SH-SY5Y (cell line): Measurements from ENCODE around the gene ZNF559.

ENCODE experiments used
- GATA2 ChIP-seq: IDR thresholded peaks from 2 replicates; pipeline ENCODE4 v1.6.1; 2011; ENCODE audit warnings: mild to moderate bottlenecking, low read depth, low read length
- GATA3 ChIP-seq: IDR thresholded peaks from 2 replicates; pipeline ENCODE4 v1.6.1; 2011; ENCODE audit warnings: low read depth, mild to moderate bottlenecking, low read length, moderate library complexity

- TF ChIP-seq GATA3: no peak
- no peak for TF ChIP-seq GATA2
Observed at GRCh38 chr19:9289231-9289884, 34.6 kb upstream of the ZNF559 start.
